Effector memory CD8-positive, alpha-beta T cell (primary cell): ENCODE results near the gene ACE.
"Not testable (repeated sequence)": the region's sequence is repeated elsewhere in the genome, so short reads cannot be mapped to it uniquely, and the experiment has no call there.

Source experiments
- ATAC-seq: fragments of 150-1000 bp; cut with Tn5 transposase; replicated peaks from 2 replicates; pipeline ENCODE4 v1.10.0; 2021; ENCODE audit warnings: mild to moderate bottlenecking, moderate library complexity
- DNase-seq, 3 experiments: peaks; one replicate each; pipeline ENCODE4 v3.0.0; 2021
- H3K27ac Mint-ChIP-seq, 2 donors: one replicate each; pipeline ENCODE4 v1.8.0; 2022; ENCODE audit warnings: mild to moderate bottlenecking in 2 of 2, mixed read lengths in 2 of 2, moderate library complexity in 2 of 2
- H3K27me3 Mint-ChIP-seq, 2 donors: one replicate each; pipeline ENCODE4 v1.8.0; 2022; ENCODE audit warnings: mixed read lengths in 2 of 2
- H3K36me3 Mint-ChIP-seq: one replicate; pipeline ENCODE4 v1.8.0; 2022; ENCODE audit warnings: mild to moderate bottlenecking, moderate library complexity, mixed read lengths; ENCODE audit not compliant: insufficient read depth
- H3K4me1 Mint-ChIP-seq, 2 donors: one replicate each; pipeline ENCODE4 v1.8.0; 2022; ENCODE audit warnings: low read depth in 2 of 2, mixed read lengths in 2 of 2
- H3K4me3 Mint-ChIP-seq, 2 donors: one replicate each; pipeline ENCODE4 v1.8.0; 2022; ENCODE audit warnings: mild to moderate bottlenecking in 2 of 2, mixed read lengths in 2 of 2, moderate library complexity in 2 of 2
- H3K9me3 Mint-ChIP-seq, 2 donors: one replicate each; pipeline ENCODE4 v1.8.0; 2022; ENCODE audit warnings: mixed read lengths in 2 of 2

ACE gene

DNA sequence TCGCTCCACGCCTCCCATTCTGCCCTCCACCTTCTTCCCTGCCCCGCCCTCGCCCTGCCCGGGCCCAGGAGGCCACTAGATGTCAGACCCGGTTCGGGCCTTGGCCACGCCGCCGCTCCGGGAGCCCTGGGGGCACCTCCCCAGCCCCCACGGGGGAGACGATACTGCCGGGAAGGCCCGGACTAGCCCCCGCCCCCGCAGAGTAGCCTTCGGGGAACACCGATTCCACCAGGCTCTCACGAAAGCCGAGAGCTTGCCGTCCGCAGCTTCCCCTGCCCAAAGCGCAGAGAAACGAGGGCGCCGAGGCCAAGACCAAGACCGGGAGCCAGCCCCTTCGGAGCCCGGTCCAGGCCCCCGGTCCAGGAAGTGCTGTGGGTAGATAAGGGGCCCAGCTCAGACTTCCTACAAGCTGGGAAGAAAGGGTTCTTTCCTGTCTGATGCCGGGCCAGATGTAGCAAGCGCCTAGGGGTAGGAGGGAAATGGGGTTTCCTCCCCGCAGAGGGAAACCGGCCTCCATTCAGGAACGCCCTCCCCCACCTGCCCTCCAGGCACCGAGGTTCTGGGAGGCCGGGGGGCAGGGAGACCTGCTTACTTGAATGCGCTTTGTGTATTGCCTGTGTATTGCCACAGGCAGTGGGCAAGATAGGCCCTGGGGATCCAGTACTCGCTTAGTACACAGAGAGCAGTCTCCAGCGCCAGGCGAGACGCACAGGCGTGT lies 29.9 kb upstream of the ACE start:
- Mint-ChIP-seq H3K27me3 (no peaks in the 10 kb centered on the region), H3K36me3 (peaks cover 33% of the 10 kb centered on the region), H3K27ac (peak overlapping the region; percentile 68 to 94), H3K4me3 (peak overlapping the region; percentile 46 to 74), H3K9me3 (no peaks in the 10 kb centered on the region), H3K4me1 (peaks cover 12 to 36% of the 10 kb centered on the region in 2 donors)
- DNase-seq (peak; percentile 24 to 38 (median 37)), ATAC-seq (peak; percentile 12)

GRCh38 chr17:63447471-63448009 lies 29.3 kb upstream of the ACE start:
- no peak for ATAC-seq
- Mint-ChIP-seq H3K4me3 (peak overlapping the region; percentile 46 to 74), H3K27ac (peak overlapping the region; percentile 68 to 94)

DNA sequence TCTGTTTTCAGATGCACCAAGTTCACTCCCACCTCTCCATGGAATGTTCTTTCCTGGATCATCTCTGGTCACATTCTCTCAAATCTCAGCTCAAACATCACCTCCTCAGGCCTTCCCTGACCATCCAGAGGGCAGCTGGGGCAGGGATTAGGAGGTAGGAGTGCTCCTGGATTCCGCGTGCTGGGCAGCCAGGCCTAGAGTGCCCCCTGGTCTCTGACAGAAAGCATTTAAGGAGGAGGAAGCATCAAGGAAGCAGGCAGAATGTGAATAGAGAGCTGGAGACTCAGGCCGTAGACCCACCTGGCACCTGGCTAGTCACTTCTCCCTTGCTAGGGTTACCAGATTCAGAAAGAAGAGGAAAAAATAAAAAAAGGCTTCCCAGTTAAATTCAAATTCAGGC lies 28.2 kb upstream of the ACE start:
- peak overlapping the region; percentile 42 to 65 for H3K27ac Mint-ChIP-seq
- H3K27me3 Mint-ChIP-seq = no peaks in the 10 kb centered on the region
- DNase-seq (no peak), ATAC-seq (no peak)
- H3K36me3 Mint-ChIP-seq = peaks cover 28% of the 10 kb centered on the region
- H3K9me3 Mint-ChIP-seq = no peaks in the 10 kb centered on the region
- peak overlapping the region in 1 of 2 donors; percentile 51 for H3K4me3 Mint-ChIP-seq
- peaks cover 12 to 28% of the 10 kb centered on the region in 2 donors for H3K4me1 Mint-ChIP-seq

More at GRCh38 chr17:63447471-63448009, 29.3 kb upstream of the ACE start:
- H3K9me3 Mint-ChIP-seq = no peaks in the 10 kb centered on the region
- H3K36me3 Mint-ChIP-seq = peaks cover 31% of the 10 kb centered on the region
- no peaks in the 10 kb centered on the region for H3K27me3 Mint-ChIP-seq
- H3K4me1 Mint-ChIP-seq = peaks cover 12 to 33% of the 10 kb centered on the region in 2 donors
- no peak for DNase-seq

DNA sequence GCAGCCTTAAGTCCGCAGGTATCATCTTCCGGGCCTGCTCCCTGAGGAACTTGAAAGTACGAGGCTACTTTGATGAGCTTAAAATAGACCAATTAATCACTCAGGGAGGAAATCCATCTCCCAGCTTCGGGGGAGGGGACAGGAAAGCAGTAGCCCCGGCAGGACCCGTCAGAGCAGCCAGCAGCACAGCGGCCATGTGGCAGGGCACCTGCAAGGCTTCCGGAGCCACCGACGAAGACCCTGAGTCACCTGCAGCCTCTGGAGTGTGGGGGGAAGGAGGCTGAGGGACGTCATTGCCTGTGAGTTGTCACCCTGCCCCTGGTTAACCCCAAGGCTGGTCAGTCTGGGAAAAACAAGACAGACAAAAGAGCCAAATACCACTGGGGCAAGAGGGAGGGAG lies 26.3 kb upstream of the ACE start:
- H3K27ac Mint-ChIP-seq = no peak overlapping the region
- no peaks in the 10 kb centered on the region for H3K9me3 Mint-ChIP-seq
- DNase-seq = no peak
- no peaks in the 10 kb centered on the region for H3K27me3 Mint-ChIP-seq
- ATAC-seq = no peak
- peaks cover 24% of the 10 kb centered on the region for H3K36me3 Mint-ChIP-seq
- H3K4me3 Mint-ChIP-seq = peak overlapping the region in 1 of 2 donors; percentile 6
- peaks cover 4 to 19% of the 10 kb centered on the region in 2 donors for H3K4me1 Mint-ChIP-seq

DNA sequence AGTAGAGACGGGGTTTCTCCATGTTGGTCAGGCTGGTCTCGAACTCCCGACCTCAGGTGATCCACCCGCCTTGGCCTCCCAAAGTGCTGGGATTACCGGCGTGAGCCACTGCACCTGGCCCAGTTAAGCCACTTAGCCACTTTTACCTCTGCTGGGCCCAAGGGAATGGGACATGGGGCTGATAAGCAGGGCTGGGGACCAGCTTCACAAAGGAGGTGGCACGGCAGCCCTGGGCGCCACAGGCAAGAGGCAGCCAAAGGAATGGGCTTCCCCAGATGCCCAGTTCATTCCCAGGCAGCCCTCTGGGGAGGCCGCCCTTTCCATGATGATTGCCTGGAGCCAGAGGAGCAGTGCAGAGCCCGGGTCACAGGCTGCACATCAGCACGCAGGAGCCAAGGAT lies 25.7 kb upstream of the ACE start:
- no peak for ATAC-seq

GRCh38 chr17:63452046-63452961 lies 24.6 kb upstream of the ACE start:
- no peaks in the 10 kb centered on the region for H3K9me3 Mint-ChIP-seq
- H3K4me1 Mint-ChIP-seq = peaks cover 1 to 14% of the 10 kb centered on the region in 2 donors
- no peaks in the 10 kb centered on the region for H3K27me3 Mint-ChIP-seq
- H3K27ac Mint-ChIP-seq = no peak overlapping the region
- ATAC-seq (no peak), DNase-seq (no peak)
- H3K36me3 Mint-ChIP-seq = peaks cover 7% of the 10 kb centered on the region
- H3K4me3 Mint-ChIP-seq = no peak overlapping the region

More for the DNA sequence above, 25.7 kb upstream of the ACE start:
- H3K27ac Mint-ChIP-seq = no peak overlapping the region
- H3K36me3 Mint-ChIP-seq = peaks cover 19% of the 10 kb centered on the region
- no peaks in the 10 kb centered on the region for H3K27me3 Mint-ChIP-seq
- no peaks in the 10 kb centered on the region for H3K9me3 Mint-ChIP-seq
- DNase-seq = no peak
- no peak overlapping the region for H3K4me3 Mint-ChIP-seq
- H3K4me1 Mint-ChIP-seq = peaks cover 4 to 17% of the 10 kb centered on the region in 2 donors

DNA sequence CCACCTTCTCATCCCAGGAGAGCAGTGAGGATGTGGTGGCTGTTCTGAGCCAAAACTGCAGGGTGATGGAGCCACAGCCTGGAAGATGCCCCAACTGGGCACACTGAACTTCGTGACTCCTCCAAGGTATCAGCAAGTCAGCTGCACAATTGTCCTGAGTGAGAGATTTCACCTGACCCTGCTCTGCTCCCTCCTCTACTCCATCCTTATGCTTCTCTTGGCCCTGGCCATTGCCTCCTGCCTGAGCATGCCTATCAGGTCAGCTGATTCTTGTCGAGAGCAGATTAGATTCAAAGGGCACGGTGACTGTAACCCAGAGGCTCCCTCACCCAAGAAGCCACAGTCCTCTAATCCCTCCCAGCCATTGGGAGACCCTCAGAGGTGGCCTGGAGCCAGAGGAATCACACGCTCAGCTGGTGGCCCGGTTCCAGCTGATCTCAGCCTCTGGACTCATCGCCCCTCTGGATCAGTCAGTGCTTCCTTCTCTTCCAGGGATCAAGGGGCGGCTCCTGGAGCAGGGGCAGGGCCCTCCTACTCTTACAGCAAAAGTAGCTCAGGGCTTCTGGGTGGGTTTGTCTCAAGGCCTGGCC lies 23.8 kb upstream of the ACE start:
- DNase-seq = no peak
- Mint-ChIP-seq H3K4me1 (peaks cover 0 to 11% of the 10 kb centered on the region in 2 donors), H3K9me3 (no peaks in the 10 kb centered on the region), H3K36me3 (peaks cover 5% of the 10 kb centered on the region), H3K27ac (no peak overlapping the region), H3K27me3 (peaks cover 0 to 5% of the 10 kb centered on the region in 2 donors), H3K4me3 (no peak overlapping the region)
- no peak for ATAC-seq

- not testable (repeated sequence) for H3K27me3 Mint-ChIP-seq, H3K4me1 Mint-ChIP-seq, DNase-seq, ATAC-seq, H3K36me3 Mint-ChIP-seq, H3K9me3 Mint-ChIP-seq, H3K4me3 Mint-ChIP-seq
- peak overlapping the region; percentile 11 to 52 for H3K27ac Mint-ChIP-seq
Measured at GRCh38 chr17:63454357-63454756, 22.5 kb upstream of the ACE start.

DNA sequence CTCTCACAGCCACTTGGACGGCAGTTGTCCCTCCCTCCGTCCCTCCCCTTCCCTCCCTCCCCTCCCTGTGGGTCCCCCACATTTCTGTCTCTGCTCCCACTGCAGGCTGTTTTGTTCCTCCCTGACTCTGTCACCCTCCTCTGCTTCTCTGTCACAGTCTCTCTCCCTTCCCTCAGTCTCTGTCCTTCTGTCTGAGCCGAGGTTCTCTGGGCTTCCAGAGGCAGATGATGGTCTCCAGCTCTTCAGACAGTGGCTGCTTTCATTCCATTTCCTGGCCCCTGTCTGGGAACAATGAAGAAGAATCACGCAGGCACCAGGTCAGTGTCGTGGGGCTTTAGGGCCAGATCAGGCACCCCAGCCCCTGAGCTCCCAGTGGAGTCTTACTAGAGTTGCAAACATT lies 21.9 kb upstream of the ACE start:
- Mint-ChIP-seq H3K36me3 (peaks cover 2% of the 10 kb centered on the region), H3K27ac (peak overlapping the region in 1 of 2 donors; percentile 44), H3K9me3 (no peaks in the 10 kb centered on the region), H3K4me3 (no peak overlapping the region), H3K27me3 (peaks cover 0 to 11% of the 10 kb centered on the region in 2 donors), H3K4me1 (peaks cover 0 to 5% of the 10 kb centered on the region in 2 donors)
- no peak for DNase-seq
- ATAC-seq = no peak

DNA sequence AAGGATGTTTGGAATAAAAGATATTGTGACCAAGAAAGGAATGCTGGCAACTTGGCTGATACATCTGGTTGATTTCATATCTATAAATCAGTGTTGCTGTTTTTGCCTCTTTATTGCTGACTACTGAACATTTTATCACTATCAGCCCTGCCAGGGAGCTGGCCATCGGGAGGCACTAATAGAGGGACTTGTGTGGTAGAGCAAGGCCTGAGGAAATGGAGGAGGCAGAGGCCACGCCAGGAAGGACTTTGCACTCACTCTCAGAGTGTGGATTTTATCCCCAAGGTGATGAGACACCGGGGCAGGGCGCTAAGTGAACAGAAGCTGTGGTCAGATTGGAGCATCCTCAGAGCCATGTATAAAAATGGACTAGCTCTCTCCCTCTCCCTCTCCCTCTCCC lies 21.4 kb upstream of the ACE start:
- DNase-seq (no peak), ATAC-seq (no peak)
- Mint-ChIP-seq H3K36me3 (peaks cover 2% of the 10 kb centered on the region), H3K27ac (peak overlapping the region in 1 of 2 donors; percentile 44), H3K4me1 (peaks cover 0 to 2% of the 10 kb centered on the region in 2 donors), H3K9me3 (no peaks in the 10 kb centered on the region), H3K4me3 (no peak overlapping the region), H3K27me3 (peaks cover 0 to 16% of the 10 kb centered on the region in 2 donors)

GRCh38 chr17:63458478-63458877 lies 18.4 kb upstream of the ACE start:
- ATAC-seq = no peak
- H3K27ac Mint-ChIP-seq = no peak overlapping the region

DNA sequence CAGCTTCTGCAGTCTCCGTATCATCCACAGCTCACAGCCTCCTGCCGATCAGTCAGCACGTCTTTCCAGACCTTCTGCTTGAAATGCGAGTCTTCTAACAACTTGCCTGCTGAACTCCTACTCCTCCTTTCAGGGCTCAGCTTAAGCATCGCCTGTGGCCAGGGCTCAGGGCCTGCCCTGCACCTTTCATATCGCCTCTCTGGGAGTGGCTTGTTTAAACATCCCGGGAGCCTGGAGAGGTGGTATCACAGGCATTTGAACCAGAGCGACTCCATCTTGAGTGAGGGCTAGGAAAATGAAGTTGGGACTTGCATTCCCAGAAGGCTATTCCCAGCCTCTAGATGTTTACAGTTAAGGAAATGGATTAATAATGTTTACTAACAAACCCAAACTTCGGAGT lies 16.8 kb upstream of the ACE start:
- ATAC-seq = no peak
- Mint-ChIP-seq H3K4me3 (no peak overlapping the region), H3K36me3 (no peaks in the 10 kb centered on the region), H3K9me3 (no peaks in the 10 kb centered on the region), H3K4me1 (no peaks in the 10 kb centered on the region), H3K27me3 (peaks cover 5 to 25% of the 10 kb centered on the region in 2 donors), H3K27ac (no peak overlapping the region)
- no peak for DNase-seq

More at GRCh38 chr17:63458478-63458877, 18.4 kb upstream of the ACE start:
- Mint-ChIP-seq H3K4me1 (no peaks in the 10 kb centered on the region), H3K9me3 (no peaks in the 10 kb centered on the region), H3K36me3 (peaks cover 2% of the 10 kb centered on the region), H3K4me3 (no peak overlapping the region), H3K27me3 (peaks cover under 1 to 25% of the 10 kb centered on the region in 2 donors)
- no peak for DNase-seq

DNA sequence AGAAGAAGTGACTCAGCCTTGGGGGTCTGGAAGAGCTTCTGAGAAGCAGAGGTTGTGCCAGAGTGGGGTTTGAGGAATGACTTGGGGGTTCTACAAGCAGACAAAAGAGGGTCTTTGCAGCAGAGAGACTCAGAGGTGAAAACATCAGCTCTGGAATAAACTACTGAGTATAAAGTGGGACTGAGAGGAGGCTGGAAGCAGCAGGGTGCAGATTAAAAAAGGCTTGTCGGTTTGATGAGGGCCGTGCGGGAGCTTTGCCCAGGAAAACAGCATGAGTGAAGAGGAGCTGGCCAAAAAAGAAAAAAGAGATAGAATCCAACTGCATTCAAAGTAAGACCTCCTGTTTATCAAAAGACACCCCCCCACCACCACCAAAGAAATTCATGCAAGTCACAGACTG lies 13.1 kb upstream of the ACE start:
- H3K27ac Mint-ChIP-seq = no peak overlapping the region

More for the DNA sequence above, 13.1 kb upstream of the ACE start:
- ATAC-seq = no peak
- Mint-ChIP-seq H3K36me3 (no peaks in the 10 kb centered on the region), H3K27me3 (peaks cover 5 to 17% of the 10 kb centered on the region in 2 donors), H3K4me3 (no peak overlapping the region), H3K9me3 (no peaks in the 10 kb centered on the region), H3K4me1 (no peaks in the 10 kb centered on the region)
- no peak for DNase-seq
